CD4-positive, alpha-beta T cell treated with Interleukin-17A for 1 hour (primary cell): ENCODE results near the gene STRAP.
"Not testable (repeated sequence)": the region's sequence is repeated elsewhere in the genome, so short reads cannot be mapped to it uniquely, and the experiment has no call there.

Experiments used
- DNase-seq: peaks from one replicate; pipeline ENCODE4 v3.0.0-alpha.2; 2020

The STRAP gene

DNA sequence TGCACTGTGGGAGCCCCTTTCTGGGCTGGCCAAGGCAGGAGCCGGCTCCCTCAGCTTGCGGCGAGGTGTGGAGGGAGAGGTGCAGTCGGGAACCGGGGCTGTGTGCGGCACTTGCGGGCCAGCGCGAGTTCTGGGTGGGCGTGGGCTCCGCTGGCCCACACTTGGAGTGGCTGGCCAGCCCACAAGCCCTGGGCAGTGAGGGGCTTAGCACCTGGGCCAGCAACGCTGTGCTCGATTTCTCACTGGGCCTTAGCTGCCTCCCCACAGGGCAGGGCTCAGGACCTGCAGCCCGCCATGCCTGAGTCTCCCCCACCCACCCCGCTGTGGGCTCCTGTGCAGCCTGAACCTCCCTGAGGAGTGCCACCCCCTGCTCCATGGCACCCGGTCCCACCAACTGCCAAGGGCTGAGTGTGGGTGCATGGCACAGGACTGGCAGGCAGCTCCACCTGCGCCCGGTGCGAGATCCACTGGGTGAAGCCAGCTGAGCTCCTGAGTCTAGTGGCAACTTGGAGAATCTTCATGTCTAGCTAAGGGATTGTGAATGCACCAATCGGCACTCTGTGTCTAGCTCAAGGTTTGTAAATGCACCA, 7.5 kb upstream of the STRAP start:
- not testable (repeated sequence) for DNase-seq

DNA sequence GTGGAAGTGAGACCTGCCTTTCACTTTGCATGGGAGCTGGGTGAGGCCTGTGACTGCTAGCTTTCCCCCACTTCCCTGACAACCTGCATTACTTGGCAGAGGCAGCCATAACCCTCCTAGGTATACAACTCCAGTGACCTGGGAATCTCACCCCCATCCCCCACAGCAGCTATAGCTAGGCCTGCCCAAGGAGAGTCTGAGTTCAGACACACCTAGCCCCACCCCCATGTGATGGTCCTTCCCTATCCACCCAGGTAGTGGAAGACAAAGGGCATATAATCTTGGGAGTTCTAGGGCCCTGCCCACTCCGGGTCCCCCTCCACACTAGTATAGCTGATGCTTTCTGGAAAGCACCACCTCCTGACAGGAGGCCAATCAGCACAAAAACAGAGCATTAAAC, 6.3 kb upstream of the STRAP start:
- no peak for DNase-seq

DNA sequence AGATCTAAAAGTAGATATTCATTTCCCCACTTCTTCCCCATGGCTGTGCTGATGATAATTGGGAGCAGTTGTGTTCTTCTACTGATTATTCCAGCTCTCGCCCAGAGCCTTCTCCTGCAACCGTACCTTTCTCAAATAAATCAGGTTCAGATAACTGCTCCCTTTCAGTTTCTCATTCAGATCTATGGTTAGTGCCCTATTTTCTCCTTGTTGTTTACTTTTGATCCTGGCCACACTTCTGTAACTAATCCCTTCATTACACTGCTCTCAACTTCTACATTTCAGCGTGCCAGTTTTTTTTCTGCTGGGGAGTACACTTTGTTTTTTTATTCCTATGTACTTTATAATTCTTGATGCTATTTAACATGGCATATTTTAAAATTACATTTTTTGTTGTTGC, 2.8 kb upstream of the STRAP start:
- DNase-seq = no peak

DNA sequence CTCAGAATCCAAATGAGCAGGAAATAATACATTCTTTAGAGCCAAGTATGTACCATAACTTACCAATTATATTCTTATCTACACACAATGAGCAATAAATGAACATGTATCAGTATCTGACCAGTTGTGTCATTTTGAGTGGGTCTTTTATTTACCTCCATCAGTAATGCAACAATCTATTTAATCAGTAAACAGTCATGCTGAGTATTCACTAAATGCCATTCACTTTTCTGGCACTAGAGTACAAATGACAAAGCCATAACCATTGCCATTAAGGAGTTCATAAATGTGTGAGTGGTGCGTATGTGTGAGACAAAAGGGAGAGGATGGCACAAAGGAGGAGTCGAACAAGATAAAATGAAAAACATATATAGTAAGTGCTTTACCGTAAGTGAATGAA, 1.5 kb upstream of the STRAP start:
- no peak for DNase-seq

DNA sequence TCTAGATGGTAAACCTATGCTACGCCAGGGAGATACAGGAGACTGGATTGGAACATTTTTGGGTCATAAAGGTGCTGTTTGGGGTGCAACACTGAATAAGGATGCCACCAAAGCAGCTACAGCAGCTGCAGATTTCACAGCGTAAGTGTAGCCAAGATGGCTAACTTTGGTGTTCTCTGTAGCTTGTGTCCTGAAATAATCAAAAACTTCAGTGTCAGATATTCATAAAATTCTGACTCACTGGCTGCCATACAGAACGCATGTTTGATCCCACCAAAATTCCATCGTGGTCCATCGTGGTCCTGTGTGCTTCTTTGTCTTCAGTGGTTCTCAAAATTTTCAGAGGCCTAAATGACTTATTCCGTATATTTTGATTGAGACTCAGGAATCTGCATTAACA, 1.3 kb downstream of the STRAP start:
- DNase-seq = no peak

DNA sequence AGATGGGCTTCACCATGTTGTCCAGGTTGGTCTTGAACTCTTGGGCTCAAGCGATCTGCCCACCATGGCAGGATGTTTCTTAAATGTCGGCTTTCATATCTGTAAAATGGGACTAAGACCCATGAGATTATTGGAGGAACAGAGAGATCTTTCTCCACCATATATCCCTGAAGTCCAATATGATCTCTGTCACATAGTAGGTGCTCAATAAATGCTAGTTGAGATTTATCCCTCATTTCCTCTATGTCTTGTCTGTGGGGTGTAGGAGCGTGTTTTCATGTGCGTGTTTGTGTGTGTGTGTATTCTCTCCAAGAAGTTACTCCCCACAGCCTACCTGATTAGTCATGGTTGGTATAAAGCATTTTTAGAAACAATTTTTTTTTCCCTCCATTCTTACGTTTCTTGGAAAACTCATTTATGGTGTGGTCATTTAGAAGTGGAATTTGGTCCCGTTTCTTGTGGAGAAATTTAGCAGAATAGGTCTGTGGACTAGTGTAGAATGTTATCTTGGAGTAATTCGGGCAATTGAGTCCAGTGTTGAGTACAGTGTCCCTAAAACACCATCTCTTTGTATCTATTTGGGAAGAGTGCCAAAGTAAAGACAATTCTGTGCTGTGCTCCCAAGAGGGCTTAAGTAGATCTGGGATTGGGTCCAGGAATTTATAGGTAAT, 4.3 kb downstream of the STRAP start:
- no peak for DNase-seq

DNA sequence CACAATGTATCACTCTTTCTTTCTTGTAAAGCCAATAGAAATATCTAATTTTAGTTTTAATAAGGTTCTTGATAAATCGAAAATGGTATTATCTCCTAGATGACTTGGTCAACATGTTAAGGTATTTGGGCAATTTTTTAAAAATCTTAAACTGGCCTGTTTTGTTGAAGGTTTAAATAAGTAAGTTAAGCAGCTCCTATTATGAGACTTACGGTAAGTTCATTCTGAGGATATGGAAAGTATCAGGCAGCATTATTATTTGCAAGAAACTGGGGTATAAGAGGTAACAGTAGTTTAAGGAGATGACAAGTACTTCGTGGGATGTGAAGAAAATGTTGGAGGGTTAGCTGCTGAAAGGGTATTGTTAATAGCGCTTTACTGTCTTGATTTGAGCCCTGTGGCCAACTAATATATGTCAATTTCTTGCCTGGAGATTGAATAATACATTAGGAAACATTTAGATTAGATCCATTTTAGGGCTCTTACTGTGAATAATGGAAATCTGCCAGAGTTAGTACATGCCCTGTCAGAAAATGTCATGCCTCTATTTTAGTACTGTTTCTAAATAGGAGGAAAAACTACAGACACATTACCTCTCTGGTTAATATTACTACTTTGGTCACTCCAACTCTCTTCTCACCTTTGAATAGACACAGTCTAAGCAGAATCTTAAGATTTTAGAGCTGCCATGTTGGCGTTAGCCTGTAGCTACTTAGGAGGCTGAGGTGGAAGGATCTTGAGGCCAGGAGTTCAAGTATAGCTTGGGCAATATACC, 5.0 kb downstream of the STRAP start:
- DNase-seq = no peak

DNA sequence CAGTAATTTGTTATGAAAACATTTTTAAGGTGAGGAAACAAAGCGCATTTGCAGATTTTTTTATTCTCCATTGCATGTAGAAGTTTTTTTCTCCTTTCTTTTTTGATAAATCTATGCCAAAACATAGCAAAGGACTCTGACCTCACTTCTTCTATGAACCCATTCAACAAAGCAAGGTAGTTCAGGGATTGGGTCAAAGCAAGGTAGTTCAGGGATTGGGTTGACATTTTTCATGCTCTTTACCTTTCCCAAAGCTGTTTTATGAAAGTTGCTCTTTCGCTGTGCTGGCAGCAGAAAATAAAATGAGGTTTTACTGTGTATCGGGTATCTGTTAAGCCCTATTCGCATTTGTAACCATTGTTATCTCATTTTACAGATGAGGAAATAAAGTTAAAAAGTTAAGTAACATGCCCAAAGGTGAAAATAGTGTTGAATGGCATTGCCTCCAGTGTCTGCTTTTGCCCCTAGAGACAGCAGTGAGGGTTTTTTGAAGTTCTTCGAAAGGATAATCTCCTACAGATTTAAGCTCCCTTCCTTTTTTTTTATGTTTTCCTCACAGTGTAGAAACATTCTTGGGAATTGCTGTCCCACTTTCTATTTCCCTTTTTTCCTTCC, 10.6 kb downstream of the STRAP start:
- DNase-seq = no peak

DNA sequence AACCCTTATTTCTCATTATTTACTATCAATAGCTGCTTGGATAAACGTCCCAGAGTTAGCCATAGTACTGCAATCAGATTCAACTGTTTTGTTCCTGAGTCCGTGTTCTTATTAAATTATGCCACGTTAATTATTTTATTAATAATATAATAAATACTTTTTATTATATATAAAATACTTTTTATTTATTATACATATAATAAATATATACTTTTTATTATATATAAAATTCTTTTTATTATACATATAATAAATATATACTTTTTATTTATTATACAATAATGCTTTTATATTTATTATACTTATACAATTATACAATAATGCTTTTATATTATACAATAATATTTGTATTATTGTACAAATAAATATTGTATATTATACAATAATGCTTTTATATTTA, 11.1 kb downstream of the STRAP start:
- DNase-seq = no peak

DNA sequence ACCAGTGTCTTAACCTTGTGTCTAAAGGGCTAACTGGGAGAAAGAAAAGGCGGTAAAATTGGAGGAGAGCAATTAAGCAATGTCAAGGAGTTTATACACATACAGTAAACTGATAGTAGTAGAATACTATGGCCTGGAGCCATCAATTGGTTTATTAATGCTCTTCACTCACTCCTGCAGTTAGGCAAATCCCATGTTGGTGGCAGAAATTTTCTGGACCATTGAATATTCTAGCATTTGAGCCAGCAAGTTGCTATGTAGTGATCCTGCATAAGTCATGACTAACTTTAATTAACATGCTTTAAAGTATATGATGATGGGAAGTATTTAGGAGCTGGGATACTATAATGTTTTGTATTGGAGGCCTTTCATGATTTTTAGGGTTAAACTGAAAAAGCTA, 14.7 kb downstream of the STRAP start:
- DNase-seq = no peak

DNA sequence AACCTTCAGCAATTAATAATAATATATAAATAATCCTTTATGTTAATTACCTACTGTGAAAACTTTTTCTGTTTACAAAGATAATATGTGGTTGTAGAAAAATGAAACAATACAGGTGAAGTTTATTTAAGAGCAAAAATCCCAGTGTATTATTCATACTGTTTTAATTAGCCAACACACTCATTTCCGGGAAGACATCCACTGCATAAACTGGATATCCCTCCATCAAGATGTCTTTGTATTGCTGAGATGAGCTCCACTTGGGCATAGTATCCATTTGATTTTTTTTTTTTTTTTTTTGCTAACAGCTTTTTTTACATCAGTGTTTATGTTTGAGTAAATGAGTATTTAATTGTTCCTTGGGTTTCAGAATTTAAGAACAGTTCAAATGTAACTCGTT, 15.2 kb downstream of the STRAP start:
- DNase-seq = no peak

DNA sequence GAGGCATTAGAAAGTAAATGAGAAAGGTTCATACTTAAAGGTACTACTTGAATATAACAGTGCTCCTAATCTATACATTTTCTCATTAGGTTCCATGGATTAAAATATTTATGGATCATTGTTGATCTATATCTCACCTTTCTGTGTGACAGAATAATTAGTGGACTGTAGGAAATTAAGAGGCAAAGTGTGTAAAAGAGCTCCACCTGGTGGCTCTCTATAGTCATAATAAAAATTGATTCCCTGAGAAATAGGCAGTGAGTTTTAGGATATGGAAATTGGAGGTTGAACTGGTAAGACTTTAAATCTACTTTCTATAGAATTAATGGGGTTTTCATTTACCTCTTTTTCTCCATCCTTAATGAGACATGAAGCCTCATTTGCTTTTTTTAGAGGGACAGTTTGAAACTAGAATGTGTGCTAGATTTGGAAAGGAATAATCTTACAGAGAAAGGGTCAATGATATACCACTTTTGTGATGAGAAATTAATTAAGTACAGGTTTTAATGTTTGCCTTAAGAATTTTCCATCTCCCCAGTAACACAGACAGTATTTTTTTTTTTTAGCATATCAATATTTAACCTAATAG, 17.2 kb downstream of the STRAP start:
- peak; percentile 56 for DNase-seq

DNA sequence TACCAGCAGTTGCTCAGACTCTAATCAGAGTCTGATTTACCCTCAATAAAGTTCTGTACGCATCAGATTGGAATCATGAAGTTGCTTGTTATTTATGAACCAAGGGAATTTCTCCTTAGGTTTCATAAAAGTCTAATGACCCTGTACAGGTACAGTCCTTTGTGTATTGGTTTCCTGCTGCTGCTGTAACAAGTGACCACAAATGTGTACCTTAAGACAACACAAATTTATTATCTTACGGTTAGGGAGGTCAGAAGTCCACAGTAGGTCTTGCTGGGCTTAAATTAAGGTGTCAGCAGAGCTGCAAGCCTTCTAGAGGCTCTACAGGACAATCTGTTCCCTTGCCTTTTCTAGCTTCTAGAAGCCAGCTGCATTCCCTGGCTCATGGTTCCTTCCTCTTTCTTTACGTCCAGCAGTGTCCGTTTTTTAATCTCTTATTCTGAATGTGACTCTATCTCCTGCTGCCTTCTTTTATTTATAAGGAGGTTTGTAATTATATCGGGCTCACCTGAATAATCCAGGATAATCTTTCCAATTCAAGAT, 22.3 kb downstream of the STRAP start:
- no peak for DNase-seq

DNA sequence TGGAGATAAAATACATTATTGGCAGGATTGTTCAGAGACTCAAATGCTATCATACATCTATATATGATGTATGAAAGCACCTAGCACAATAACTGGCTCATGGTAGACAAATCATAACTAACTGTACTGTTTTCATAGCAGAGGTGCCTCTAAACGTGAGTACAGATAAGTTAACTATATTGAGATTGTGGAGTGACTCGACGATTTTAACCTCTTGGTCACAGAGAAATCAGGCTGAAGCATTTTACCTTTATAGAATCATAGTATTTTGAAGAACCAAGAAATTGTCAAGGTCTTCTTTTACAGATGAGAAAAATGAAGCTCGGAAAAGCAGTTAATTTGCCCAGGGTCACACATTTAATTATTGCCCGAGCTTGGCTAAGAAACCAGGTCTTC, 28.3 kb downstream of the STRAP start:
- no peak for DNase-seq

DNA sequence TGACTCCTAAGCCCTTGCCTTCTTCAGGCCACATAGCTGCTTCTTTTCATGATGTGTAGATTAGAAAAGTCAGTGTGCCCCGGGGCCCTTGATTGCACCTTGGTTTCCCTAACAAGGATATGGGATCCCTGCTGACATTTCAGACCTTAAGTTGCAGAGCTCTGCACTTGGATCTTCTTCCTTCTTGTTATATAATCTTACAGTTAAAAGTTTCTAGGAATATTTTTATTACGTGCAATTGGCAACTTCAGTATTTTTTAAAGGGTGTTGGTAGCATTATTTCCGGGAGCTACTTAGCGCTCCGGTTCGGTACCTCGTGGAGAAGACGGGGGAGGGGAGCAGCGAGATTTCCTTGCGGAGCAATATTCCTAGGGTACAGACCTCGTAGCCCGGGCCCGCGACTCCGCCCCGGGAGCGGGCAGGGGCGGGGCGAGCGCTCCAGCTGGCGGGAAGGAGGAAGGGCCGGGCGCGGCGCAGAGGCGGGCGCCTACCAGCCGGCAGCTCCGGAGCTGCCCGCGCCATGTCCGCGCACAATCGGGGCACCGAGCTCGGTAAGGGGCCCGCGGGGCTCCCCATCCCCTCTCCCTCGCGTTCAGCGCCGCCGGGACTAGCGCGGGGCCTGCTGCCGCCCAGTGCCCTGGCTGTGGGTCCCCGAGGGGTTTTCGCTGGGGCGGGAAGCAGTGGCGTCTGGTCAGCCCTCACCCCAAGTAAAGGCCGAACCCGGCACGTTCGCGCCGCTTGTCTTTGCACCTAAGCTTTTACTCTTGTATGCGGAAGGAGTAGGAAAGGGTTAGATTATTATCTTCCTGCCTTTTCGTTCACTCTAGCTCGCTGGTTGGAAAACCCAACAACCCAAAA, 28.9 kb downstream of the STRAP start, which contains the start of gene DERA:
TSS of gene DERA (plus strand) at position 469 of the 858 bp plus-strand sequence. CDS start at position 521, 52 bp downstream.
- peak; percentile 54 for DNase-seq

DNA sequence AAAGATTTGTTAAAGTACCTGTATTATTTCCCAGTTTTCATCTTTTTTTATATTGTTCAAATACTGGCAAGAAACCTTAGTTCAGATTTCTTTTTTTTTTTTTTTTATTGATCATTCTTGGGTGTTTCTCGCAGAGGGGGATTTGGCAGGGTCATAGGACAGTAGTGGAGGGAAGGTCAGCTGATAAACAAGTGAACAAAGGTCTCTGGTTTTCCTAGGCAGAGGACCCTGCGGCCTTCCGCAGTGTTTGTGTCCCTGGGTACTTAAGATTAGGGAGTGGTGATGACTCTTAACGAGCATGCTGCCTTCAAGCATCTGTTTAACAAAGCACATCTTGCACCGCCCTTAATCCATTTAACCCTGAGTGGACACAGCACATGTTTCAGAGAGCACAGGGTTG, 29.7 kb downstream of the STRAP start:
- not testable (repeated sequence) for DNase-seq

DNA sequence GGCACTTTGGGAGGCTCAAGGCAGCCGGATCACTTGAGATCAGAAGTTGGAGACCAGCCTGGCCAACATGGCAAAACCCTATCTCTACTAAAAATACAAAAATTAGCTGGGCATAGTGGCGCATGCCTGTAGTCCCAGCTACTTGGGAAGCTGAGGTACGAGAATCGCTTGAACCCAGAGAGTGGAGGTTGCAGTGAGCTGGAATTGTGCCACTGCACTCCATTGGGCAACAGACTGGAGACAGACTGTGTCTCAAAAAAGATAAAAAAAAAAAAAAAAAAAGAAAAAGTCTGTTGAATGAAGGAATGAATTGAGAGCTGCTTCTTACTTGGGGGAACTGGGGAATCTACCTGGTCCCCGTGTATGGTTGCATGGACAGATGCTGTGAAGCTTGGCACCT, 31.9 kb downstream of the STRAP start:
- not testable (repeated sequence) for DNase-seq

DNA sequence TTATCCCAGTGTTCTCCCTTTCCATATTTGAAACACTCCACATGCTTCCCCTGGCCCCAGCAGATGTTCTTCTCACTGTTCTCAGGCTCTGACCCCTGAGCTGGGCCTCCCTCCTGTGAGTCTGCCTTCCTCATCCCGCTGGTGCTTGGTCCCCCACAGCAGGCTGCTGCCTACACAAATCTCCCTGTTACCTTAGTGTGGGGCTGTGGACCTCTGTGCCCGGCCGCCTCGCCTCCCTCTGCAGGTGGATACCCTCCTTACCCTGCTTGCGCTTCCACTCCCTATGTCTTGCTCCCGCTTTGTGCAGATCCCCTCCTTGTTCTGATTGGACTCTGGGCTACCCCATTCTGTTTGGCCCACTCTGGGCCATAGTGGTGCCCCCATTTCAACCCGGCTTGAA, 35.9 kb downstream of the STRAP start:
- DNase-seq = no peak

DNA sequence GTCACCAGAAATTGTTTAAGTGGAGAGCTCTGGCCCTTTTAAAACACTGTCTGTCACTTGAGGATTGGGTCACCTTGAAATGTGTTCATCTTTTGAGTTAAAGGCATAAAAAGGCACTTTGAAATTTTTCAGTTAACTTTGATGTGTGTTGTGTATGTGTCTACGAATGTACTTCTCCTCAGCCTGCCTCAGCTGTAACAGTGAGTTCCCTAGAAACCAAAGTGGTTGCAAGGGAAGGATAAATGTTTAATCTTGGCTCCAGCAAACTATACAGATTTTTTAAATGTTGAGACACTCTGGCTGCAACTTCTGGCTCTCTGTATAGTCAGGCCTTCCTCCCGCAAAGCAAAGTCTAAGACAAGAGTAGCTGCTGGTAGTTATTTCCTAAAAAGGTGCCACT, 37.2 kb downstream of the STRAP start:
- DNase-seq = no peak

DNA sequence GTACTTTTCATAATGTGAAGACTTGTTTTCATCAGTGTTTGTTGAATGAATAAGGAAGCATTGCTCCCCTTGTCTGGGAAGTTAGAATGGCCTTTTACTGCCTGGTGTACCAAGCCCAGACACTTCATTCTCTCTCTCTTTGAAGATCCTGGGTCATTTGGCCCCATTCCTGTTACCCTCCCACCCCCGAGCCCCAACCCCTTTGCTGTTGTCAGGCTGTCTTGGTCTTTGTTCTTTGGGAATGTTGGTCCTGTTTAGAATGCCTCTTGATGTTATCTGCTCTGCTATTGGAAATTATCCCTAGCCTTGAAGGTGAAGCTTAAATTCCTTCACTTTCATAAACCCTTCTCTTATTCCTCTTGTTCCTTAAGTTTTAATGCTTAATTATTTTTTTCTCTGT, 42.8 kb downstream of the STRAP start:
- DNase-seq = no peak

DNA sequence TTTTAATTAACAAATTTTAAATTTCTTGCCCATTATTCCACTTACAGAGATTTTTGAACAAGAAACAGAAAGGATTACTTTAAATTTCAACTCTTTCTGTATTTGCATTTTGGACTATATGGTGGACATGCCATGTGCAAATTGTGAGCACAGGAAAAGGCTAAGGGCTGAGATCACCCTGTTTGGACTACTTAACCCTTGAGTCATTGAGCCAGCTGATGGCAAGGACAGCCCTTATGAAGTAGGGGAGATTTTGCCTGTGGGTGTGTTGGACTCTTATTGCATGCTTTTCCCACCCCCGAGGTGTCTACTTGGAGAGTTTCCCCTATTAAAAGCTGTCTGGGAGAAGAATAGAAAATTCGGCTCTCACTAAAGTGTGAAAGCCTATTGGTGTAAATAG, 46.2 kb downstream of the STRAP start:
- no peak for DNase-seq
